ENCODE results near the gene RINL.
"Not testable (repeated sequence)": the region's sequence is repeated elsewhere in the genome, so short reads cannot be mapped to it uniquely, and the experiment has no call there.

The RINL gene

GRCh38 chr19:38905620-38906019, 27.5 kb upstream of the RINL start:
- DNase-seq (ENCODE audit: insufficient read length, low spot score) (no peak), FAIRE-seq (no peak)

- DNase-seq (ENCODE audit: insufficient read length, low spot score) = no peak
- no peak for FAIRE-seq
Measured at GRCh38 chr19:38904581-38905539, 26.8 kb upstream of the RINL start.

- FAIRE-seq = no peak
- no peak for DNase-seq (ENCODE audit: insufficient read length, low spot score)
Measured at GRCh38 chr19:38901683-38902082, 23.6 kb upstream of the RINL start.

- FAIRE-seq (no peak), DNase-seq (ENCODE audit: insufficient read length, low spot score) (no peak)
Measured at GRCh38 chr19:38900743-38901190, 22.7 kb upstream of the RINL start.

GRCh38 chr19:38900202-38900629, 22.1 kb upstream of the RINL start:
- peak; percentile 17 for DNase-seq (ENCODE audit: insufficient read length, low spot score)
- no peak for FAIRE-seq

- DNase-seq (ENCODE audit: insufficient read length, low spot score) = peak; percentile 99
- FAIRE-seq = peak; percentile 99
Measured at GRCh38 chr19:38899447-38900201, 21.5 kb upstream of the RINL start, which contains the start of the genes NFKBIB and SIRT2. NFKBIB (plus strand) TSS chr19:38899969; CDS start chr19:38900033, 64 bp downstream. SIRT2 (minus strand) TSS chr19:38899618; CDS start chr19:38899521, 97 bp downstream.

GRCh38 chr19:38898788-38899446, 20.8 kb upstream of the RINL start:
- DNase-seq (ENCODE audit: insufficient read length, low spot score) (peak; percentile 13), FAIRE-seq (no peak)

- FAIRE-seq (no peak), DNase-seq (ENCODE audit: insufficient read length, low spot score) (no peak)
Measured at GRCh38 chr19:38894968-38895367, 16.9 kb upstream of the RINL start.

GRCh38 chr19:38893341-38893771, 15.3 kb upstream of the RINL start:
- no peak for DNase-seq (ENCODE audit: insufficient read length, low spot score)

GRCh38 chr19:38892841-38893240, 14.8 kb upstream of the RINL start:
- no peak for FAIRE-seq
- DNase-seq (ENCODE audit: insufficient read length, low spot score) = no peak

More at GRCh38 chr19:38893341-38893771, 15.3 kb upstream of the RINL start:
- no peak for FAIRE-seq

GRCh38 chr19:38891771-38892170, 13.7 kb upstream of the RINL start:
- no peak for DNase-seq (ENCODE audit: insufficient read length, low spot score)
- no peak for FAIRE-seq

GRCh38 chr19:38890686-38891085, 12.6 kb upstream of the RINL start:
- DNase-seq (ENCODE audit: insufficient read length, low spot score) (no peak), FAIRE-seq (no peak)

GRCh38 chr19:38889803-38890202, 11.7 kb upstream of the RINL start:
- DNase-seq (ENCODE audit: insufficient read length, low spot score) = no peak
- no peak for FAIRE-seq

GRCh38 chr19:38888876-38889275, 10.8 kb upstream of the RINL start:
- DNase-seq (ENCODE audit: insufficient read length, low spot score) = no peak
- FAIRE-seq = no peak

- not testable (repeated sequence) for FAIRE-seq; DNase-seq (ENCODE audit: insufficient read length, low spot score)
Measured at GRCh38 chr19:38884691-38885090, 6.6 kb upstream of the RINL start.

- FAIRE-seq (no peak), DNase-seq (ENCODE audit: insufficient read length, low spot score) (no peak)
Measured at GRCh38 chr19:38883286-38883685, 5.2 kb upstream of the RINL start.

- no peak for DNase-seq (ENCODE audit: insufficient read length, low spot score)
- FAIRE-seq = no peak
Measured at GRCh38 chr19:38880882-38881609, 3.0 kb upstream of the RINL start.

- FAIRE-seq (no peak), DNase-seq (ENCODE audit: insufficient read length, low spot score) (no peak)
Measured at GRCh38 chr19:38880076-38880881, 2.2 kb upstream of the RINL start.

- DNase-seq (ENCODE audit: insufficient read length, low spot score) = no peak
- FAIRE-seq = no peak
Measured at GRCh38 chr19:38879400-38879751, 1.3 kb upstream of the RINL start.

Data from HTR-8/SVneo (cell line).